Activated T-cell treated with anti-CD3 and anti-CD28 coated beads, Interleukin-2, amount 50 U/mL, for 48 hours (primary cell): ENCODE measurements around the gene SPECC1L.
"Not testable (repeated sequence)": the region's sequence is repeated elsewhere in the genome, so short reads cannot be mapped to it uniquely, and the experiment has no call there.

Experiments
- DNase-seq, 2 experiments: peaks; one replicate each; pipeline ENCODE4 v3.0.0-alpha.2; 2020

The SPECC1L gene

DNA sequence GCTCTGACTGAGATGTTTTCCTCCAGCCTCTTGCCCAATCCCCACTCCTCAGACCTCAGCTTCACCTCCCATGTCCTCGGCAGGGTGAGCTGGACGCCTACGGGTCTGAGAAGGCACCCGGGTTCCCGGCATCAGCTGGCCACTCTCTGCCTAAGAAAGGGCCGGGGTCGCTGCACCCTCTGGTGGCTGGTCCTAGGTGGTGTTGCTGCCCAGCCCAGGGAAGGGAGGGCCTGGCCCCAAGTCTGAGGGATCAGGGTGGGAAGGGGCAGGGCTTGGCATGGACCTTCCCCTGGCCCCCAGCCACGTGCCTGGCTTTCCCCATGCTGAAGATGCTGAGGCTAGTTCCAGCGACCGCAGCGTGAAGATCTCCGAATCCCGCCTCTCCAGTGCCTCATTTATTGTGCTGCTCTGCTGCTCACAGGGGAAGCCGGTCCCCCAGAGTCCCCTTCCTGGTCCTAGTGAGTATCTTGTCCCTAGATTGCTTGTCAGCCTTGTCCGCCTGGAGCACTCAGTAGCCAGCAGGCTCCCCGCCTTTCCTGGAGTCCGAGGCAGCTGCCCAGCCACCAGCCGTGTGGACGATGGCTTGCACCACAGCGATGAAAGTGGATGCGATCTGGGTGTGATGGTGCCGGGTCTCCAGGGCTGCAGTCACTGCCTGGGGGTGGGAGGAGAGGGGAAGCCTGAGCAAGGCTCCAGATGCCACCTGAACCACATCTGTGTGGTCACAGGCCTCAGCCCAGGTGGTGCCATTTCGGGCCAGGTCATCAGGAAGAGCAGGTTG, 22.9 kb upstream of the SPECC1L start:
- DNase-seq, result peak; percentile 71 to 72

DNA sequence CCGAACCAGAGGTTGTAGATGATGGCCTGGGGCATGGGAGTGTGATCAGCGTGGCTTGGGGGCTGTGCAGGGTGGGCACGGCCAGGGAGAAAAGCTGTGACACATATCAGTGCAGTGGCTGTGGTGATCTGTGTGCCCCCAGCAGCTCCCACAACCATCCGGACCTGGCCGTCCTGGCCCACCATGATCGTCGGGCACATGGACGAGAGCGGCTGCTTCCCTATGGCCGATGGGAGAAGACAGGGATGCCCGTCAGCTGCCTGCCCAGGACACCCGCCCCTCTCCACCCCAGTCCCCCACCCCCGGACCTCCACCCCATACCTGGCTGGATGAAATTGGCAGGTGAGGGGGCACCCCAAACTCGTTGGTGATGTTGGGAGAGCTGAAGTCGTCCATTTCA, 22.0 kb upstream of the SPECC1L start:
- DNase-seq, result not testable (repeated sequence)

DNA sequence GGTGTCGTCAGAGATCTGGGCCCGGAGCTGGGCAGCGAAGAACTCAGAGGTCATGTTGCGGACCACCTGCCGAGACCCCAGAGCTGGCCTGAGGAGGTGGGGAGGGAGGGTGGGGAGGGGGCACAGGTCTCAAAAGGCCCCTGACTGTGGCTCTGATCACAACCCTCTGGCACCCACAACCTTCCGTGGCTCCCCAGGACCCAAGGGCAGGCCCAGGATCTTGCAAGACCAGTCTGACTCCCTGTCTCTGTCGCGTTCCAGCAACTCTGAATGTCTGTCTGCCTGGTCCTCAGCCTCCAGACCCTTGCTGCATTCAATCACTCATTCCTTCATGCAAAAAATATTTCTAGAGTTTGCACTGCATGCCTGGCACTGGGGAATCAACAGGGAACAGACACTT, 21.2 kb upstream of the SPECC1L start:
- not testable (repeated sequence) for DNase-seq

DNA sequence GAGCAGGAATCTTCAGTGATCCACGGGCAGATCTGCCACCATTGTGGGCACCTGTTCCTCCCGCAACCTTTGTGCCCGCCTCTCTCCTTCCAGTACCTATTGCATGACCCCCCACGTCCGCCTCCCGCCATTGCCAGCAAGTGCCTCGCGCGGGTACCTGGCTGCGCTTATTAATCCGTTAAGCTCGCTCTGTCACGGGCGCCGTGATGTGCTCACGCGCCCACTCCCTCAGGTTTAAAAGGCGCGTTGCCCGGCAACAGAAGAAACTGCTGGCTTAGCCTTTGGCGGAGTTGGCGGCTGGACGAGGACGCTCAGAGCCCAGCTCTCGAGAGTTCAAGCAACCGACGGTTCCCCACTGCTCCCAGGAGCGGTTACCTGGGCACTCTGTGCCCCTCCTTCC, 19.3 kb upstream of the SPECC1L start:
- DNase-seq, result not testable (repeated sequence)

DNA sequence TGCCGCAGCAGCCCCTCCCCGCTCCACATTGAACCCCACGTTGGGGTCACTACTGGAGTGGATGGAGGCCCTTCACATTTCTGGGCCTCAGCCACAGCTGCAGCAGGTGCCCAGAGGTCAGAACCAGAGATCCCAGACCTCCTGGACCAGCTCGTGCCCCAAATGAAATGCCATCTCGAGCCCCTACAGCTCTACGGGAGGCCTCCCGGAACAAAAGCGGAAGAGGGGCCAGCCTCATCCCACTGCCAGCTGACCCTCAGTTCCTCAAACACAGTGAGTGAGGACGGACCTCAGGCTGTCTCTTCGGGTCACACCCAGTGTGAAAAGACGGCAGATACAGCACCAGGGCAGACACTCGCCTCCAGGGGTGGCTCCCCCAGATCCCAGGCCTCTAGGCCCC, 17.5 kb upstream of the SPECC1L start:
- not testable (repeated sequence) for DNase-seq

DNA sequence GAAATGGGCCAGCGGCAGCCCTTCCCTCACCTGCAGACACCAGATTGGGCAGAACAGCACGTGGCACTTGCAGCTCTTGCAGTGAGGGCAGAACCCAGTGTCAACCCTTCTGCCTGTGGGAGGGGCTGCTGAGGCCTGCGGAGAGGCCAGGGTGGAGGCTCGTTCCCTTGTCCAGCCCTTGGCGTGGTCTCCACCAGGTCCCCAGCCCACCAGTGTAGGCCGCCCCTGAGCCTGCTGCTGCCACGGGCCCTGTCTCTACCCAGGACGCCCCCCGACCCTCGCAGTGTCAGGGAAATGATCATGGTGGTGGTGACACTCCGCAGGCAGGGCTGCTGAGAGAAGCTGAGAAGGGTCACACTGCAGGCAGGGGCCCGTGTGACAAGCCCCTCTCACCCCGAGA, 14.5 kb upstream of the SPECC1L start:
- DNase-seq, result not testable (repeated sequence)

DNA sequence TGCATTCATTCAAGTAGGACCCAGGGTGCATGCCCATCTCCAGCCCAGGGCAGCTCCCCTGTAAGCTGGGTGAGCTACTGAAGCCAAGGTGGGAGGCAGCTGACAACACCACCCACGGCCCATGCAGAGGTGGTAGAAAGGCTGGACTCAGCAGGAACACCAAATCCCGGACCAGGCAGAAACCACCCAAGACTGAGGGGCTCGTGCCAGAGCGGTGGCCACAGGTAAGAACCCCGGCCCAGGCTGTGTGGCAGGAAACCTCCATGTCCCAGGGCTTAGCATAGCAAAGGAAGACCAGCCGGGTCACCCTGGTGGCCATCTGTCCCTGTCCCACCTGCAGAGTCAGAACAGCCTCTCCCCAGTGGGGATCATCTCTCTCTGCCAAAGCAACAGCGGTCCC, 13.9 kb upstream of the SPECC1L start:
- DNase-seq, result not testable (repeated sequence)

DNA sequence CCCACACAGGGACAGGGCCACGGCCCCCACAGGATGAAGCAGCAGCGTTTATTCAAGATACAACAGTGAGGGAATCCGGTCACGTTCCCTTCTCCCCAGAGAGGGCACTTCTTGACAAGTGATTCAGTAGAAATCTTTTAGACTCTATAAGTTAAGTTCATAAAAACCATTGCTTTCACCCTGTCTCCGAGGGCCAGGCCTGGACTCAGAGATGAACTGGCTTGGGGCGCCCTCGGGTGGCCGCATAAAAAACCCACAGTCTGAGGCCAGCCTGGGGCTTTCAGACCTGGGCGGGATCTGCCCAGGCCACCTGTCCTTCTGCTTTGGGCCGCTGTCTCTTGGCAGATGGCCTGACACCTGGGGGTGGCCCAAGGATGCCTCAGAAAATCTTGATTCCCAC, 11.2 kb upstream of the SPECC1L start:
- DNase-seq, result peak; percentile 82 to 84

DNA sequence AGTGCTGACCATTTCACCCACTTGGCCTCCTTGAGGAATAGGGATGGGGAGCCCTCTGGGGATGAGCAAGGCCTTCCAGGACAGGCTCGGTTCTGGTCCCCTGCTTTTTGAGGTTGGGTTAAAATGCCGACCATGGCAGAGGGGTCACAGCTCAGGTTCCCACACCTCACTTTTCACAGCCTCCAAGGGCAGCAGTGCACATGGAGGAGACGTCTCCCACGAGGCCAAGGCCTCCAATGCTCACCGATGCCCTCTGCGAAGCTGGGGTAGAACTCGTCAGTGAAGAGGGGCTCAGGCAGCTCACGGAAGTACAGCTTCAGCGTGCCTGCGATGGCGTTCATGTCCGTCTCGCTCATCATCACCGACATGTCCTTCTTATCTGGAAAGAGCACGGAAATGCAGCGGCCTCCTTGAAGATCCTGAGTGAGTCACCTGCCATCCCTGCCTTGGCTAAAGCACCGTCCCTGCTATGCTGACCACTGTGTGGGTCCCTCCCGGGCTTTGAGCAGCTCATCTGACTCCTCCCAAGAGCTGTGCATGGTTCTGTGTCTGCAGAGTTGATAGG, 8.4 kb upstream of the SPECC1L start:
- not testable (repeated sequence) for DNase-seq

DNA sequence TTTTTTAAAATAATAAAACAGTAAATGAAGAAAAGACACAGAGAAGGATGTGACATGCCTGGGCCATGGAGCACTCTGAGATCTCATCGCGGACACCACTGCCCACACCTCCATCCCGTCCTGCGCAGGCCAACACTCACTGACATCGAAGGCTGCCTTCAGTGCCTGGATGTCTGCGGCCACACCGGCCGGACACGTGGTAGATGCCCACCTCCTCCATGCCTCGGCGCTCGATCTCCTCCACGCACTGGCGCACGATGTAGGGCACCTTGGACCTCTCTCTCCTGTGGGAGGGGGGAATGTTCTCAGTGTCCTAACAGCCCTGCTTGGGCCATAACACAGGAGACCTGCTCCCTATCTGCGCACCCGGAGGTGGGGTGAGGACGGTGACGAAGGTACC, 7.2 kb upstream of the SPECC1L start:
- DNase-seq, result not testable (repeated sequence)

DNA sequence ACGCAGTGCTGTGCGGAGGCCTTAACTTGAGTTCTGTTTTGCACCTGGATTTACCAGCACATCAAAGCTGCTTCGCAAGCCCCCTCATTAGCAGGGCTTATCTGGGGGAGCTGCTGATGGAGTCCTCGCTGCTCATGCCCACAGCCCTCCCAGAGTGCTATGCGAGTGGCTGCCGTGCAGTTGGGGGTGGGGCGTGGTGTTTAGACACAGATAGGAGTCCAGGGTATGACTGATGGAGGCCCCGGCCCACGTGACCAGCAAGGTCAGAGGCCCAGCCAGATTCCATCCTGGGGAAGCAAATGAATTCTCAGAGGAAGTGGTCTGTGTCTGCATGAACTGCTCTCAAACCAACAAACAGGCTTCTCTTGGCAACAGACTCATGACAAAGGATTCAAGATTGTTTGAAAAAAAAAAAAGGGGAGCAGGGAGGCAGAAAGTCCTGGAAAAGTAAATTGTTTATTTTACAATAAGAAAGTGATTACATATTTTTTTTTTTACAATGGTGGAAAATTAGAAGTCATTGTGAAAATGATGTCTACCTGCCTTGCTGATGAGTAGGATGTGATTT, 6.2 kb upstream of the SPECC1L start:
- DNase-seq, result not testable (repeated sequence)

DNA sequence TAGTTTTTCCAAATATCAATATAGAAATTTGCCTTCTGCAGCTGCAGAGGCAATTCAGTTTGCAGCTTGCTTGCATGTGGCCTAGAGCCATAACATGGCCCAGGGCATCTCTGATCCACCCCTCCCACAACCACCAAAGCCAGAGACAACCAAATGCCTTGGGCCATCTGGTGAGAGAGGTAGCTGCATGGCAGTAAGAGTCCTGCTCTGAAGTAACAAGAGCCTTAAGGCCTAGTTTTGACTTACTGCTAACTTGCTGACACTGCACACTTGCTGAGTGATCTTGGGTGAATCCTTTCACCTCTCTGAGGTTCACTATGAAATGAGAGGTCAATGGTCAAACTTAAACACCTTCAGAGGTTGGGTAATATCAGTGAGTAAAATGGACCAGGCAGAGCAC, 4.9 kb upstream of the SPECC1L start:
- DNase-seq, result no peak

DNA sequence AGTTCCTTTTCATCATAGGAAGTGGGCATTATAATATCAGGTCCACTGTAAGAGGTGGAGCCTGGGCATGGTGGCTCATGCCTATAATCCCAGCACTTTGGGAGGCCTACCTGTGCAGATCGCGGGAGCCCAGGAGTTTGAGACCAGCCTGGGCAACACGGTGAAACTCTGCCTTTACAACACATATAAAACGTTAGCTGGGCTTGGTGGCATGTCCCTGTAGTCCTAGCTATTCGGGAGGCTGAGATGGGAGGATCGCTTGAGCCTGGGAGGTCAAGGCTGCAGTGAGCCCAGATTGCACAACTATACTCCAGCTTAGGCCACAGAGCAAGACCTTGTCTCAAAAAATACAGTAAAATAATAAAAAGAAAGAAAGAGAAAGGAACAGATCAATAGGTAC, 4.1 kb upstream of the SPECC1L start:
- DNase-seq, result not testable (repeated sequence)

DNA sequence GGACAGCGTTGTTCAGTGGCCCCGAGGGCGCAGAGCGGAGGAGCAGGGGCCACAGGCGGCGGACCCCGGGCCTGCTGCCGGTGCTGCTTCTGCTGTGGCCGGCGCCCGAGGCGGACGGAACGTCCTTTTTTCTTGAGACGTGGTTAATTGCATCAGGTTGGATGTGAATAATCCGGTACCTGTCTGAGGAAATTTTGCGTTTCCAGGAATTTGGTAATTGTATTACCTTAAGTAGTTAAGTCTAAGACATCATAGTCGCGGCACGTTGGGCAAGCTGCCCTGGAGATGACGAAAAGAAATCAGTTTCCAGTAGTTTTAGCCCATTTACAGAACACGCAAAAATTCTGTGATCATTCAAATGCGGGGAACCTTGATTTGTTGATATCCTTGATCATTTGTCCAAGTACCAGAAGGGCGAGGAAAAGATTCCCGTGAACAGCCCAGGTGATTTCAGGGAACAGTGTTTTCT, 789 bp downstream of the SPECC1L start:
- DNase-seq, result no peak

DNA sequence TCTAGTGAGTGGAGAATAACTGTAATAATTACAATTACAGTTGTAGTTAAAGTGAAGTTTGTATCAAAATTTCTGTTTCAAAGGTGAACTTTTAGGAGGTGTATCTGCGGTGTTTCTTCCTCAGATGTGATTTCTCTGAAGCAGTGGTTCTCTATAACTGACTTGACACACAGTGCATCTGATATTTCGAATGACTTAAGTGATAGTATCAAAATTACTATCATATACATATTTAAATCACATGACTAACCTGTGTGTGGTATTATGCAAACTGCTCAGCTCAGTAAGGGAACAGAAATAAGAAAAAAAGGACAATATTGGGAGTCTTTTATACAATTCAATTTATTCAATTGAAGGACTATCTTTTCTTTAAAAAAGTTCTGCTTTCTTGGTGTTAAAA, 2.4 kb downstream of the SPECC1L start:
- not testable (repeated sequence) for DNase-seq

DNA sequence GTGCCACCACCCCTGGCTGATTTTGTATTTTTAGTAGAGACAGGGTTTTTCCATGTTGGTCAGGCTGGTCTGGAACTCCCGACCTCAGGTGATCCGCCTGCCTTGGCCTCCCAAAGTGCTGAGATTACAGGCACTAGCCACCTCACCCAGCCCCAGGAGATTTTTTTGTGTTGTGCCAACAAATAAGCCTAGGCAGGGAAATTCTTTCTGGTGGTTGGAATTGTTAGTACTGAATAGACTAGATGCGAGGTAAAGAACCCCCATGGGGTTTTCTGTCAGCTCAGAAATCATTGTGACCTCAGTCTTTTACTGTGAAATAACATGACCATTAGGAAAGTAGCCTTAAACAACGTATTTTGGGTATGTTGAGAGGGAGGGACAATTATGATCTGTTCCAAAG, 3.3 kb downstream of the SPECC1L start:
- not testable (repeated sequence) for DNase-seq

DNA sequence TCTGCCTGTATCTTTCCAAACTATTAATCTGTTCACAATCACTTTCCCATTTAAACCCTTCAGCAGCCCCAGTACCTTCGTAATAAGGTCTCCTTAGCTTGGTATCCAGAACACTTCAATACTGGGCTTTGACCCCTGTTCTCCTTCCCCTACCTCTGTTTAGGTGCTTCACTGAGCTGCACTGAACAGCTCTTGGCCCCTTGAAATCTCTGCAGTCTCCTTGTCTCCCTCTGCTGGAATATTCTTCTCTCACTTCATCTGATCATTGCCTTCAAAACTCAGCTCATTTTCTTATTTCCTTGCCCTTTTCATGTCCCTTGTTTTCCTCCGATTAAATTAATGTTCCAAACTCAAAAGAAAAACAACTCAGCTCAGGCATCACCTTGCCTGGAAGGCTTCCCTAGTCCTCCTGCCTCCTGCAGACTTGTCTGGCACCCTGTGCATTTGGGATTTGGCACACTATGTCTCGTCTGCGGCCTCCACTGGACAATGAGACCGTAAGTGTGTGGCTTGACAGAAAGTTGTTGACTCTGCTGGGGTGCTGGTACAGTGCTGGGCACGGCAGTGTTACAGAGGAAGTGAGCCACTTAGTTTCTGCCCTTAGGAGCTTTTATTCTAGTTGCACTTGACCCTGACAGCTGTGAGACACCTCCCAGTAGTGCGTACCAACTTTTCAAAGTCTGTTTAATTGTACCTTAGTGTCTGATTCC, 4.2 kb downstream of the SPECC1L start:
- not testable (repeated sequence) for DNase-seq

DNA sequence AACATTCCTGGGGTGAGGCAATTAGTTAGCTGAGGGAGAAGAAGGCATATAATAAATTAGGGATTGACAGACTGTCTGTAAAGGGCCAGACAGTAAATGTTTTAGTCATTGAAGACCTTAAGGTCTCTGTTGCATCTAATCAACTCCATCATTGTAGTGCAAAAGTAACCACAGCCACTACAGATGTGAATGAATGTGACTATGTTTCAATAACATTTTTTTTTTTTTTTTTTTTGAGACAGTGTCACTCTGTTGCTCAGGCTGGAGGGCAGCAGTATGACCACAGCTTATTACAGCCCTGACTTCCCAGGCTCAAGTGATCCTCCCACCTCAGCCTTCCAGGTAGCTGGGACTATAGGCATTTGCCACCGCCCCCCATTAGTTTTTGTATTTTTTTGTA, 9.7 kb downstream of the SPECC1L start:
- DNase-seq, result not testable (repeated sequence)

DNA sequence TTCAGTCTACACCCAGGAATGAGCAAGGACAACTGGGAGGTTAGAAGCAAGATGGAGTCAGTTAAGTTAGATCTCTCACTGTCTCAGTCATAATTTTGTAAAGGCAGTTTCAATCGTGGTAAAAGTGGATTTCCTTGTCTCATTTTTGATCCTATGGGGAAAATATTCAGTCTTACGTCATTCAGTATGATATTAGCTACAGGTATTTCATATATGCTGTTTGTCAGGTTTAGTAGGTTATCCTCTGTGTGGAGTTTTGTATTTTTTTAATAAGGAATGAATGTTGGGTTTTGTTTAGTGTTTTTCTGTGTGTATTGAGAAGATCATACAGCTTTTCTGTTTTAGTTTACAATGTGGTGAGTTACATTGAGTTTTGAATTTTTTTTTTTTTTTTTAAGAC, 11.8 kb downstream of the SPECC1L start:
- no peak for DNase-seq

DNA sequence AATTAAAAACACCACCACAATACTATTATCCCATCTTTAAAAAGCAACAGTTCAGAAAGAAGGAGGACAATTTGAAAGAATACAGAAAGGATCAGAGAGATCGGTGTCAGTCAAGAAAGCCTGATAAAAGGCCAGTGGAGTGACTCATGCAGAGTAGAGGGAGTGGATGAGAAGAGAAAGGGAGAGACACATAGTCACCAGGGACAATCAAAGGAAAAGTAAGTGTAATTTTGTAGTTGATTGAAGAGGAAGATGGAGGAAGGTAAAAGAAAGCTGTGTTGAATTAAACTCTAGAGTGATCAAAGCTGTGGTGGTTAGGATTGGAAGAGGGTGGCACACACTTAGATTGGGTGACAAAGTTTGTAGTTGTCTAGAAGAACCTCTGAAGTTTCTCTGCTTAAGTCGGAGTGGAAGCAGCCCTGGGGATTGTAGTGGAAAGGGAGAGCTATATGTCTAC, 14.1 kb downstream of the SPECC1L start:
- no peak for DNase-seq

DNA sequence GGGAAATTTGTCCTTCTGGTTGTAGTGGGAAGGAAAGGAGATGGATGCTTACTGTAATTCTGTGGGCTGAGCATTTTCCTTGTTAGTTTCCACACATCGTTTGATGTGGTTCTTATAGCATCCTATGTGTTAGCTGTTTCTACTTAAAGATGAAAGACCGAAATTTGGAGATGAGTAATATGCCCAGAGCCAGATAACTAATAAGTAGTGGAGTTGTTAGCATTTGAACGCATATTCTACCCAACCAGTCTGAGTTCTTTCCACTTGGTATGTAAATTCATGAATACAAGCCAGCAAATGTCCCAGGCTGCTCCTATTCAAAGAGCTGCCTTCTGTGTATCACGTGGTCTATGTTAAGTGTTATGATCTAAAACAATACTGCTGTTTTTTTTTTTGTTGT, 14.6 kb downstream of the SPECC1L start:
- DNase-seq, result no peak

DNA sequence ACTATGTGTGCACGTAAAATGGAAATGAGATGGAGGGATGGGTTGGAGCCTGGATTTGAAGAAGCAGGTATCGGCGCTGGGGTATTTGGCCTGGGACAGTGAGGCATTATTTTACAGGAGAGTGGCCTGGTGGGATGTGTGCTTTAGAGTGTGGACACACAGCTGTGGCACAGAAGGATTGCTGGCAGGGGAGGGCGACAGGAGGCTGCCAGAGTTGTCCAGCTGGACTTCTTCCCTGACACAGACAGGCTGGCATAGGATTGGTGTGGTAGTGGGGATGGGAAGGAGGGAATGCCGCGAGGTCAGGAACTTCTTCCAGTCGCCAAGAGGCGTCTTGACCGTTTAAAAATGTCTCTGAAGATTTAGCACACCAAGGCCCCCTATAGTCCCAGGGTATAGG, 16.6 kb downstream of the SPECC1L start:
- not testable (repeated sequence) for DNase-seq

DNA sequence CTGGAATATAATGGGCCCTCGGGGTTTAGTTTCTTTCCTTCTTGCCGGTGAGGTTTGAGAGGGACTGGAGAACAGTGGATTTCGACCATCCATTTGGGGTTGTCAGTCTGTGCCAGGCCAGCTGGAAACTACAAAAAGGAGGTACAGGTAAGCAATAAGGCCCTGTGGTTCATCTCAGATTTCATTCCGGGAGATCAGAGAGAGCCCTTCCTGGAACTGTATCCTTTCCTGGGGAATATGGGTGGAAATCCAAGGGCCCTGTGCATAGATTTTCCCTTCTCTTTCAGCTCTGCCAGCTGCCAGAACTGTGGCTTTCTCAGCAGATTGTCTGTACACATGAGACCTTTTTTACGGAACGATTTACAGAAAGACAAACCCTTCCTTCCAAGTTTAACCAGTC, 17.2 kb downstream of the SPECC1L start:
- DNase-seq, result not testable (repeated sequence)
